Stomach smooth muscle (tissue), 2 donors: ENCODE data around the gene UROC1.
A peak's percentile ranks its signal among the peaks of the same experiment; 100 is the strongest.

Source experiments
- H3K27ac ChIP-seq: one replicate; pipeline ENCODE4 v1.7.0; 2013; ENCODE audit warnings: mild to moderate bottlenecking, low read length, inconsistent platforms
- H3K27me3 ChIP-seq, 2 donors: one replicate each; pipeline ENCODE4 v1.7.0; 2013; ENCODE audit warnings: low read length in 2 of 2; ENCODE audit not compliant: insufficient read depth in 2 of 2, control insufficient read depth in 1 of 2
- H3K36me3 ChIP-seq, 2 donors: one replicate each; pipeline ENCODE4 v1.7.0; 2013; ENCODE audit warnings: low read length in 2 of 2; ENCODE audit not compliant: control insufficient read depth in 2 of 2, insufficient read depth in 2 of 2
- H3K4me1 ChIP-seq: one replicate; pipeline ENCODE4 v1.7.0; 2013; ENCODE audit warnings: low read length; ENCODE audit not compliant: control insufficient read depth, insufficient read depth
- H3K4me3 ChIP-seq, 2 donors: one replicate each; pipeline ENCODE4 v1.7.0; 2013; ENCODE audit warnings: low read length in 2 of 2
- H3K9ac ChIP-seq, 2 donors: one replicate each; pipeline ENCODE4 v1.7.0; 2013; ENCODE audit warnings: low read length in 2 of 2, mild to moderate bottlenecking in 1 of 2
- H3K9me3 ChIP-seq, 2 donors: one replicate each; pipeline ENCODE4 v1.7.0; 2013; ENCODE audit warnings: low read length in 2 of 2; ENCODE audit not compliant: control insufficient read depth in 2 of 2
- donor health status: healthy.
- donor health status: Pancreatic carcinoma.

UROC1 gene

GRCh38 chr3:126512916-126513650, 4.5 kb downstream of the UROC1 start:
- Histone ChIP-seq H3K36me3 (no peaks in the 10 kb centered on the region), H3K27me3 (peaks cover 2 to 3% of the 10 kb centered on the region in 2 donors), H3K9me3 (no peaks in the 10 kb centered on the region), H3K4me3 (no peak overlapping the region), H3K27ac (no peak overlapping the region), H3K9ac (no peak overlapping the region), H3K4me1 (peaks cover 13% of the 10 kb centered on the region)

GRCh38 chr3:126512026-126512425, 5.5 kb downstream of the UROC1 start:
- Histone ChIP-seq H3K9ac (no peak overlapping the region), H3K9me3 (no peaks in the 10 kb centered on the region), H3K36me3 (no peaks in the 10 kb centered on the region), H3K4me3 (no peak overlapping the region), H3K27me3 (peaks cover 0 to 2% of the 10 kb centered on the region in 2 donors), H3K27ac (no peak overlapping the region), H3K4me1 (peaks cover 13% of the 10 kb centered on the region)

- H3K4me3 ChIP-seq: no peak overlapping the region
- no peaks in the 10 kb centered on the region for H3K9me3 ChIP-seq
- peaks cover 13% of the 10 kb centered on the region for H3K4me1 ChIP-seq
- no peaks in the 10 kb centered on the region for H3K27me3 ChIP-seq
- no peak overlapping the region for H3K27ac ChIP-seq
- no peaks in the 10 kb centered on the region for H3K36me3 ChIP-seq
- no peak overlapping the region for H3K9ac ChIP-seq
Measured at GRCh38 chr3:126511291-126511690, 6.3 kb downstream of the UROC1 start.

- H3K9me3 ChIP-seq: no peaks in the 10 kb centered on the region
- peak overlapping the region in 1 of 2 donors; percentile 35 for H3K4me3 ChIP-seq
- H3K9ac ChIP-seq: peak overlapping the region in 1 of 2 donors; percentile 42
- no peaks in the 10 kb centered on the region for H3K36me3 ChIP-seq
- H3K27ac ChIP-seq: peak overlapping the region; percentile 58
- H3K4me1 ChIP-seq: peaks cover 13% of the 10 kb centered on the region
- no peaks in the 10 kb centered on the region for H3K27me3 ChIP-seq
Measured at GRCh38 chr3:126510308-126510910, 7.2 kb downstream of the UROC1 start.

- Histone ChIP-seq H3K36me3 (no peaks in the 10 kb centered on the region), H3K4me3 (peak overlapping the region in 1 of 2 donors; percentile 35), H3K4me1 (peaks cover 13% of the 10 kb centered on the region), H3K27ac (peak overlapping the region; percentile 58), H3K9ac (peak overlapping the region in 1 of 2 donors; percentile 42), H3K9me3 (no peaks in the 10 kb centered on the region), H3K27me3 (peaks cover 0 to 3% of the 10 kb centered on the region in 2 donors)
Measured at GRCh38 chr3:126509597-126510307, 7.8 kb downstream of the UROC1 start.

GRCh38 chr3:126508564-126508964, 9.0 kb downstream of the UROC1 start:
- H3K4me3 ChIP-seq: no peak overlapping the region
- no peaks in the 10 kb centered on the region for H3K9me3 ChIP-seq
- H3K9ac ChIP-seq: no peak overlapping the region
- H3K27me3 ChIP-seq: peaks cover 0 to 3% of the 10 kb centered on the region in 2 donors
- no peaks in the 10 kb centered on the region for H3K36me3 ChIP-seq
- H3K27ac ChIP-seq: no peak overlapping the region
- peaks cover 13% of the 10 kb centered on the region for H3K4me1 ChIP-seq

GRCh38 chr3:126507886-126508285, 9.7 kb downstream of the UROC1 start:
- Histone ChIP-seq H3K36me3 (no peaks in the 10 kb centered on the region), H3K4me3 (no peak overlapping the region), H3K4me1 (peaks cover 13% of the 10 kb centered on the region), H3K27me3 (peaks cover 0 to 3% of the 10 kb centered on the region in 2 donors), H3K27ac (no peak overlapping the region), H3K9ac (no peak overlapping the region), H3K9me3 (no peaks in the 10 kb centered on the region)

- Histone ChIP-seq H3K27me3 (peaks cover 0 to 3% of the 10 kb centered on the region in 2 donors), H3K9me3 (peaks cover 0 to 3% of the 10 kb centered on the region in 2 donors), H3K36me3 (no peaks in the 10 kb centered on the region), H3K9ac (no peak overlapping the region), H3K4me3 (no peak overlapping the region), H3K4me1 (no peaks in the 10 kb centered on the region), H3K27ac (no peak overlapping the region)
Measured at GRCh38 chr3:126503701-126504100, 13.9 kb downstream of the UROC1 start.

- H3K9ac ChIP-seq: no peak overlapping the region
- H3K4me1 ChIP-seq: no peaks in the 10 kb centered on the region
- H3K4me3 ChIP-seq: no peak overlapping the region
- H3K9me3 ChIP-seq: peaks cover 0 to 3% of the 10 kb centered on the region in 2 donors
- peaks cover 0 to 3% of the 10 kb centered on the region in 2 donors for H3K27me3 ChIP-seq
- no peaks in the 10 kb centered on the region for H3K36me3 ChIP-seq
- no peak overlapping the region for H3K27ac ChIP-seq
Measured at GRCh38 chr3:126502656-126503055, 14.9 kb downstream of the UROC1 start.

GRCh38 chr3:126501736-126502135, 15.8 kb downstream of the UROC1 start:
- no peak overlapping the region for H3K27ac ChIP-seq
- H3K36me3 ChIP-seq: no peaks in the 10 kb centered on the region
- H3K27me3 ChIP-seq: peaks cover 0 to 3% of the 10 kb centered on the region in 2 donors
- H3K4me1 ChIP-seq: no peaks in the 10 kb centered on the region
- H3K4me3 ChIP-seq: no peak overlapping the region
- H3K9ac ChIP-seq: no peak overlapping the region
- H3K9me3 ChIP-seq: peaks cover 0 to 3% of the 10 kb centered on the region in 2 donors
